KMS-11 (cell line): Measurements from ENCODE around the gene ETFB.

Experiments
- H2AFZ ChIP-seq: fragments of 200-600 bp; sonication (generic); 2 replicates; pipeline ENCODE4 v1.6.1; 2016; ENCODE audit warnings: antibody characterized with exemption, mixed run types, low read depth
- H3K27ac ChIP-seq: fragments of 200-600 bp; sonication (generic); 2 replicates; pipeline ENCODE4 v1.6.1; 2016; ENCODE audit warnings: mild to moderate bottlenecking, mixed run types
- H3K27me3 ChIP-seq: fragments of 200-600 bp; sonication (generic); 2 replicates; pipeline ENCODE4 v1.6.1; 2017; ENCODE audit warnings: mild to moderate bottlenecking, low read depth, mixed run types, moderate library complexity; ENCODE audit not compliant: insufficient read depth
- H3K36me3 ChIP-seq: fragments of 200-600 bp; sonication (generic); 2 replicates; pipeline ENCODE4 v1.6.1; 2017; ENCODE audit warnings: mild to moderate bottlenecking, mixed run types; ENCODE audit not compliant: insufficient read depth
- H3K4me1 ChIP-seq: fragments of 200-600 bp; sonication (generic); 2 replicates; pipeline ENCODE4 v1.6.1; 2016; ENCODE audit warnings: mild to moderate bottlenecking, low read depth, mixed run types; ENCODE audit not compliant: poor library complexity, severe bottlenecking
- H3K4me2 ChIP-seq: fragments of 200-600 bp; sonication (generic); 2 replicates; pipeline ENCODE4 v1.7.0; 2016; ENCODE audit warnings: mild to moderate bottlenecking, mixed run types
- H3K4me3 ChIP-seq: fragments of 200-600 bp; sonication (generic); IDR thresholded peaks from 2 replicates; pipeline ENCODE4 v1.6.1; 2017; ENCODE audit warnings: low read depth, low read length, mixed read lengths; ENCODE audit not compliant: insufficient read depth
- H3K79me2 ChIP-seq: fragments of 200-600 bp; sonication (generic); 2 replicates; pipeline ENCODE4 v1.6.1; 2016; ENCODE audit warnings: low read depth, mixed run types; ENCODE audit not compliant: insufficient read depth
- H3K9ac ChIP-seq: fragments of 200-600 bp; sonication (generic); 2 replicates; pipeline ENCODE4 v1.6.1; 2016; ENCODE audit warnings: mild to moderate bottlenecking, mixed run types
- H4K20me1 ChIP-seq: fragments of 200-600 bp; sonication (generic); 2 replicates; pipeline ENCODE4 v1.6.1; 2016; ENCODE audit warnings: mild to moderate bottlenecking, mixed run types; ENCODE audit not compliant: insufficient read depth
- CTCF ChIP-seq: fragments of 200-600 bp; sonication (generic); conservative IDR thresholded peaks from 2 replicates; pipeline ENCODE4 v1.6.1; 2017; ENCODE audit warnings: low read depth, mild to moderate bottlenecking, antibody characterized with exemption, low read length, moderate library complexity, mixed read lengths

ETFB gene

GRCh38 chr19:51364200-51365106 is 1.7 kb downstream of the ETFB start:
- TF ChIP-seq CTCF, result no peak
- Histone ChIP-seq H3K9ac (no peak overlapping the region), H3K4me1 (no peaks in the 10 kb centered on the region), H3K27ac (no peak overlapping the region), H2AFZ (no peak overlapping the region), H3K4me2 (no peak overlapping the region), H3K36me3 (no peaks in the 10 kb centered on the region), H4K20me1 (no peaks in the 10 kb centered on the region), H3K79me2 (no peaks in the 10 kb centered on the region), H3K27me3 (no peaks in the 10 kb centered on the region), H3K4me3 (no peak overlapping the region)

- H3K79me2 ChIP-seq, result no peaks in the 10 kb centered on the region
- H3K9ac ChIP-seq, result no peak overlapping the region
- no peaks in the 10 kb centered on the region for H4K20me1 ChIP-seq
- no peaks in the 10 kb centered on the region for H3K4me1 ChIP-seq
- no peak overlapping the region for H3K4me3 ChIP-seq
- H3K27ac ChIP-seq, result no peak overlapping the region
- no peaks in the 10 kb centered on the region for H3K27me3 ChIP-seq
- no peak overlapping the region for H2AFZ ChIP-seq
- TF ChIP-seq CTCF, result no peak
- no peaks in the 10 kb centered on the region for H3K36me3 ChIP-seq
- no peak overlapping the region for H3K4me2 ChIP-seq
Measured at GRCh38 chr19:51361239-51361638, 4.9 kb downstream of the ETFB start.

GRCh38 chr19:51359294-51359693 is 6.9 kb downstream of the ETFB start:
- Histone ChIP-seq H3K27me3 (no peaks in the 10 kb centered on the region), H3K4me2 (no peak overlapping the region), H3K36me3 (no peaks in the 10 kb centered on the region), H3K4me1 (no peaks in the 10 kb centered on the region), H2AFZ (no peak overlapping the region), H3K9ac (no peak overlapping the region), H4K20me1 (no peaks in the 10 kb centered on the region), H3K27ac (no peak overlapping the region), H3K79me2 (no peaks in the 10 kb centered on the region), H3K4me3 (no peak overlapping the region)
- no peak for TF ChIP-seq CTCF

- H3K36me3 ChIP-seq, result no peaks in the 10 kb centered on the region
- H3K27me3 ChIP-seq, result no peaks in the 10 kb centered on the region
- H3K9ac ChIP-seq, result no peak overlapping the region
- no peak overlapping the region for H3K4me2 ChIP-seq
- H2AFZ ChIP-seq, result no peak overlapping the region
- no peaks in the 10 kb centered on the region for H3K4me1 ChIP-seq
- H4K20me1 ChIP-seq, result no peaks in the 10 kb centered on the region
- H3K4me3 ChIP-seq, result no peak overlapping the region
- no peaks in the 10 kb centered on the region for H3K79me2 ChIP-seq
- no peak for TF ChIP-seq CTCF
- H3K27ac ChIP-seq, result no peak overlapping the region
Measured at GRCh38 chr19:51357952-51358351, 8.2 kb downstream of the ETFB start.
